Prostate gland (tissue), 2 donors: ENCODE results near the gene SLC6A20.

Experiments used
- CTCF ChIP-seq, 4 experiments: fragments of 200-600 bp in 2 of 4; fragments of 450-650 bp in 2 of 4; sonication (generic) in 2 of 4; IDR thresholded peaks; 1 replicate in 3 of 4; 2 replicates in 1 of 4; pipeline ENCODE4 v1.5.1; 2016 to 2019; ENCODE audit warnings: antibody characterized with exemption in 4 of 4, mild to moderate bottlenecking in 2 of 4, moderate library complexity in 2 of 4
- POLR2A ChIP-seq: fragments of 450-650 bp; IDR thresholded peaks from one replicate; pipeline ENCODE4 v1.6.1; 2016; ENCODE audit warnings: antibody characterized with exemption, mild to moderate bottlenecking

GRCh38 chr3:45786801-45787495 lies 9.4 kb downstream of the SLC6A20 start:
- no peak for TF ChIP-seq CTCF (IDR thresholded peaks at IDR 0.05)
- no peak for TF ChIP-seq POLR2A
